ENCODE measurements around the gene BICRA. TPM values are rescaled to one million over a fixed set of nuclear protein-coding genes. Genes with fewer than 3 reads are reported as not detected.

The BICRA gene
- total and polyA plus RNA-seq, 2 of the 8 experiments (the other 6 are each of a cell fraction or from before 2014, with no cell fraction given) = 1.5 to 29.2 TPM

DNA sequence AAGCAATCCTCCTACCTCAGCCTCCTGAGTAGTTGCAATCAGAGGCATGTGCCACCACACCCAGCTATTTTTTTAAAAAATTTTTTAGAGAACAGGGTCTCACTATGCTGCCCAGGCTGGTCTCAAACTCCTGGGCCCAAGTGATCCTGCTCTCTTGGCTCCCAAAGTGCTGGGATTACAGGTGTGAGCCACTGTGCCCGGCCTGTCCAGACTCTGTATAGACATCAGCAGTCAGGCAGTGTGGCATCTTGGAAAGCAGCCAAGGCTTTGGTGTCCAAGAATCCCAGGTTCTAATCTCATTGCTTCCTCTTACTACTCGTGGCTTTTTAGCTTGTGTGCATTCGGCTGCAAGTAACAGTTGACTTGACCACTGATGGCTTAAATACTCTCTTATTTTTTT, 43.4 kb downstream of the BICRA start:
- Histone ChIP-seq H3K27me3 (replicated peaks in 1 of 4; ENCODE audit: control insufficient read depth in 3 of 4, extremely low read depth in 1 of 4, insufficient read depth in 3 of 4, low read length in 3 of 4) (no peaks in the 10 kb centered on the region), H3K79me2 (ENCODE audit: control insufficient read depth in 1 of 2, insufficient read depth in 2 of 2, low read length in 2 of 2) (peaks cover 0 to 76% of the 10 kb centered on the region in 2 experiments; a peak in 3 of 4 replicates), H3K18ac (ENCODE audit: extremely low read depth, low read length) (no peak overlapping the region), H3K4ac (replicated peaks; ENCODE audit: insufficient read length, low read depth, low read length) (no peak overlapping the region), H2BK120ac (replicated peaks; ENCODE audit: low read depth, low read length) (no peak overlapping the region), H3K4me3 (ENCODE audit: extremely low read depth in 1 of 4, insufficient read depth in 2 of 4, low read depth in 3 of 4, low read length in 4 of 4) (no peak overlapping the region), H4K20me1 (replicated peaks in 1 of 2; ENCODE audit: control insufficient read depth in 1 of 2, insufficient read depth in 2 of 2, low read length in 2 of 2) (peaks cover 15 to 30% of the 10 kb centered on the region in 2 experiments), H3K56ac (replicated peaks; ENCODE audit: insufficient read length, low read depth, low read length) (no peak overlapping the region), H3K9me3 (ENCODE audit: insufficient read depth in 2 of 2, low read depth in 1 of 2, low read length in 1 of 2) (peaks cover 0 to 5% of the 10 kb centered on the region in 2 experiments; a peak in 1 of 4 replicates), H2AFZ (ENCODE audit: low read length) (no peak overlapping the region), H3K79me1 (ENCODE audit: low read depth, low read length) (peaks cover 18% of the 10 kb centered on the region), H3K27ac (ENCODE audit: low read depth, low read length) (no peak overlapping the region), H2AK5ac (ENCODE audit: low read depth, low read length) (no peak overlapping the region), H2BK15ac (ENCODE audit: low read length) (no peak overlapping the region), H3K4me2 (ENCODE audit: insufficient read depth in 1 of 2, low read depth in 2 of 2, low read length in 2 of 2) (no peak overlapping the region), H2BK5ac (ENCODE audit: low read depth, low read length) (no peak overlapping the region), H4K8ac (ENCODE audit: extremely low read depth, insufficient read depth, low read length) (no peak overlapping the region), H2BK12ac (ENCODE audit: low read depth, low read length) (no peak overlapping the region), H4K5ac (ENCODE audit: insufficient read length, low read depth, low read length) (no peak overlapping the region), H3K14ac (ENCODE audit: insufficient read length) (no peak overlapping the region), H3K4me1 (replicated peaks in 1 of 4; ENCODE audit: control insufficient read depth in 3 of 4, insufficient read depth in 4 of 4, low read length in 3 of 4) (peaks cover 0 to 10% (median 6%) of the 10 kb centered on the region in 4 experiments; a peak in 6 of 7 replicates), H2BK20ac (ENCODE audit: low read length) (no peak overlapping the region), H3K23ac (ENCODE audit: insufficient read length) (no peak overlapping the region), H3K23me2 (ENCODE audit: low read depth, low read length) (no peaks in the 10 kb centered on the region), H3K9ac (replicated peaks in 1 of 4; ENCODE audit: extremely low read depth in 1 of 4, low read depth in 3 of 4, low read length in 3 of 4) (no peak overlapping the region), H3K36me3 (ENCODE audit: control insufficient read depth in 2 of 4, insufficient read depth in 4 of 4, low read length in 3 of 4) (peaks cover 0 to 2% (median 0%) of the 10 kb centered on the region in 4 experiments; a peak in 1 of 8 replicates), H4K91ac (replicated peaks; ENCODE audit: insufficient read length, low read length) (no peak overlapping the region)
- POLR2A ChIA-PET (ENCODE audit: partially characterized antibody) = interaction anchor here (0.9 kb wide), 1 partner anchor 14 kb away, joined by 5 read pairs; no protein-coding TSS in a partner anchor
- no peak for FAIRE-seq
- WGBS, 2 experiments (ENCODE audit: extremely low coverage in 1 of 2, insufficient coverage in 1 of 2, insufficient read length in 1 of 2, insufficient replicate concordance in 2 of 2, low coverage in 1 of 2, low lambda C conversion rate in 2 of 2, missing lambda C conversion rate in 1 of 2) = 98% methylated on average over 3 of the region's 3 CpGs; no CpG with 5 or more reads in 1 of the 2 experiments
- CTCF ChIA-PET (ENCODE audit: partially characterized antibody) = interaction anchor here (0.6 to 1.3 kb wide), 3 partner anchors 10 to 112 kb away, joined by 3 to 4 read pairs (median 3); no protein-coding TSS in a partner anchor
- DNase-seq (ENCODE audit: low read depth in 1 of 2, low spot score in 2 of 2) = no peak
- TF ChIP-seq POLR2AphosphoS5 (IDR thresholded peaks at IDR 0.05; ENCODE audit: low read depth, low read length) (no peak), CHD2 (IDR thresholded peaks at IDR 0.05; ENCODE audit: low read length) (no peak), EZH2 (IDR thresholded peaks at IDR 0.05; ENCODE audit: low read depth, low read length, severe bottlenecking) (no peak)

Data from H1 (cell line).